NCI-H748 treated with DMSO at 0.1 percent for 48 hours (cell line): ENCODE data around the gene ADAMTS14.

Source experiments
- DNase-seq: peaks from one replicate; lab custom pipeline; 2025; lab: John Stamatoyannopoulos, UW

Gene ADAMTS14

GRCh38 chr10:70735161-70735560, 62.9 kb downstream of the ADAMTS14 start:
- DNase-seq: no peak

GRCh38 chr10:70736525-70736924, 64.2 kb downstream of the ADAMTS14 start:
- no peak for DNase-seq

- no peak for DNase-seq
Measured at GRCh38 chr10:70737250-70737649, 64.9 kb downstream of the ADAMTS14 start.

GRCh38 chr10:70738006-70738760, 65.9 kb downstream of the ADAMTS14 start:
- DNase-seq: no peak

GRCh38 chr10:70738761-70739121, 66.4 kb downstream of the ADAMTS14 start:
- DNase-seq: no peak

- no peak for DNase-seq
Measured at GRCh38 chr10:70740406-70741288, 68.3 kb downstream of the ADAMTS14 start.

GRCh38 chr10:70742537-70743429, 70.5 kb downstream of the ADAMTS14 start:
- DNase-seq: no peak

- no peak for DNase-seq
Measured at GRCh38 chr10:70743430-70743788, 71.1 kb downstream of the ADAMTS14 start.

GRCh38 chr10:70743879-70744278, 71.6 kb downstream of the ADAMTS14 start:
- DNase-seq: no peak

GRCh38 chr10:70744617-70745143, 72.4 kb downstream of the ADAMTS14 start:
- no peak for DNase-seq

GRCh38 chr10:70745555-70745954, 73.2 kb downstream of the ADAMTS14 start:
- no peak for DNase-seq

GRCh38 chr10:70747192-70747965, 75.1 kb downstream of the ADAMTS14 start:
- DNase-seq: no peak

GRCh38 chr10:70748305-70748704, 76.0 kb downstream of the ADAMTS14 start:
- no peak for DNase-seq

GRCh38 chr10:70748801-70749573, 76.7 kb downstream of the ADAMTS14 start:
- DNase-seq: no peak

- DNase-seq: no peak
Measured at GRCh38 chr10:70749756-70750155, 77.5 kb downstream of the ADAMTS14 start.

- DNase-seq: no peak
Measured at GRCh38 chr10:70750156-70750703, 77.9 kb downstream of the ADAMTS14 start.

GRCh38 chr10:70751356-70751755, 79.0 kb downstream of the ADAMTS14 start:
- no peak for DNase-seq

- DNase-seq: no peak
Measured at GRCh38 chr10:70751991-70752390, 79.7 kb downstream of the ADAMTS14 start.

- no peak for DNase-seq
Measured at GRCh38 chr10:70752571-70752970, 80.3 kb downstream of the ADAMTS14 start.

GRCh38 chr10:70753026-70753663, 80.8 kb downstream of the ADAMTS14 start:
- no peak for DNase-seq
